ENCODE measurements around the gene AGXT2.

AGXT2 gene

DNA sequence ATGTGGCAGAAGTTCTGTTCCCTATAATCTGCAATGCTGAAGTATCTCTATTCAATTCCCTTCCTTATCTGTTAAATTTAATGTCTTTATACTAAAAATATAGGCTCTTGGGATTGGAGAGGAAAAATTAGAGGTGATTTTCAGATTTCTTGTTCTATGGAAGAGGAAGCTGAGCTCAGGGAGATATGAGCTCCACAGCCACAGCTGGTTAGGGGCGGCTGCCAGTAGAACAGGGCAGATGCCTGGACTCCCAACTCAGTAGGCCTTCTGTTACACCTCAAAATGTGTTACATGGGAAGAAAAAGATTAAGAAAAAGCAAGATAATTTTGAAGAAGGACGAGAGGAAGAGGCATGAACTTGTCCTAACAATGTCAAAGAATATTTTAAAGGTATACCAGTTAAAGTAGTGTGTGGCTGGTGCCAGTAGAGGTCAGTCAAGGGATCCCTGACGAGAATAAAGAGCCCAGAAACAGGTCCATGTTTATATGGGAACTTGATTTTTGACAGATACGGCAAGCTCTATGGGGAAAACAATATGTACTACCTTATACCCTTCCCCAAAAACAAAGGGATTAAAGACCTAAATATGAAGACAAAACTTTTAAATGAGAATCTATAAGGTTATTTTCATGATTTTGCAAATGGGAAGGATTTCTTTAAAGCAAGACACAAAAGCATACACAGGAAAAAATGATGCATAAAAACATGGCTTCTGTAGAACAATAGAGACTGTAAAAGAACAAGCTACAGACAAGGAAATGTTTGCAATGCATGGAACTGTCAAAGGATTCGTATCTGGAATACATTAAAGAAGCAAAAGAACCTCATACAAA, 89.7 kb downstream of the AGXT2 start:
- peak; percentile 29 for DNase-seq

DNA sequence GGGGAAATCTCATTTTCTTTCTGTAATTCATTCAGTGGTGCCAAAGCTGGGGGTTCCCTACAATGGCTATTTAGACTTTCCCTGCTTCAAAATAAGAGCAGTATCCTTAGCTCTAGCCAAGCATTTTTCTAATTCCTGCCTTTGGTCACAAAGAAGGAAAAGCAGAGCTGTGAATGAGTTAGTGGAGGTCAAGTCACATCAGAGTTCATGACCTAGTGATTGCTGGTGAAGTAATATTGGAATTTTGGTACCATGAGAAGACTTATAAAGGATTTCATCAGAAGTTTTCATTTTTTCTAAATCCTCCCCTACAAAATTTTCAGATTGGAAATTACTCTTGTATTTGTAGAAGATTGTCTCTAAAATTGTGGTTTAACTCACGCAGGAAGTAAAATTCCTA, 90.4 kb downstream of the AGXT2 start:
- DNase-seq, result no peak
